EL (cell line): ENCODE data around the gene SHF.

ENCODE experiments used
- DNase-seq: peaks from one replicate; pipeline ENCODE4 v3.0.0-alpha.2; 2016

Gene SHF

DNA sequence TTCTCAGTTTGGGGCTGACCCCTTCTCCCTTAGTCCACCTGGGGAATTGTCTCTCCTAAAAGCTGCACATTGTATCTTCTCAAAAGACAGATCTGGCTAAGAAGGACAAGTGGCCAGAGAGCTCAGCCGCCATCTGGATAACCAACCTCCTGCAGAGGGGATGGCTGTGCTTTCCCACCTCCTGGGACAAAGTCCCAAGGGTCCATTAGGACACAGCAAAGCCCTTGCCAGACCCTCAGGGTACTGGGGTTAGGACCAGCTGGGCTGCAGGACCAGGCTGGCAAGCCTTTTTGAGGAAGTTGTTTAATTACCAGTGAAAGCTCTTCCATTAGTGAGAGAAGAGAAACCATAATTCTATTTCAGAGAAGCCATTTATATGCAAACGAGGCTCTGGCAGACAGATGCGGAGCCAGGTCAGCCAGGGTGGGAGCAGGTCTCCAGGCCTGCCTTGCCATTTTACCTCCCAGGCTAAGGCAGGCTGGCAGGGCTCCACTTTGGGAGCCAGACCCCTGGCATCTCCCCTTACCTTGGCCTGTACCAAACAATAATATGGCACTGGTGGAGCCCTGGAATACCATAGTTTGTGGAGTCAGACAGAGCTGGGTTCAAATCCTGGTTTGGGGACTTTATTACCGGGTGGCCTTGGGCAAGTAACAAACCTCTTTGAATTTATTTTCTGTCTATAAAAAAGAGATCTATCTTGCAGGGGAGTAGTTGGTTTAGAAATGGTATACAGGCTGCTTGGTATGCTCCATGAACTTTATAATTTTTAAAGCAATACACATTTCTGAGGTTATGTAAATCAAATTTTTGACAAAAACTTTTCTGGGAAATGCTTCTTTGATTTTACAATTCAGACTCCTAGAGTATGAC is 17.9 kb downstream of the SHF start:
- DNase-seq, result no peak

DNA sequence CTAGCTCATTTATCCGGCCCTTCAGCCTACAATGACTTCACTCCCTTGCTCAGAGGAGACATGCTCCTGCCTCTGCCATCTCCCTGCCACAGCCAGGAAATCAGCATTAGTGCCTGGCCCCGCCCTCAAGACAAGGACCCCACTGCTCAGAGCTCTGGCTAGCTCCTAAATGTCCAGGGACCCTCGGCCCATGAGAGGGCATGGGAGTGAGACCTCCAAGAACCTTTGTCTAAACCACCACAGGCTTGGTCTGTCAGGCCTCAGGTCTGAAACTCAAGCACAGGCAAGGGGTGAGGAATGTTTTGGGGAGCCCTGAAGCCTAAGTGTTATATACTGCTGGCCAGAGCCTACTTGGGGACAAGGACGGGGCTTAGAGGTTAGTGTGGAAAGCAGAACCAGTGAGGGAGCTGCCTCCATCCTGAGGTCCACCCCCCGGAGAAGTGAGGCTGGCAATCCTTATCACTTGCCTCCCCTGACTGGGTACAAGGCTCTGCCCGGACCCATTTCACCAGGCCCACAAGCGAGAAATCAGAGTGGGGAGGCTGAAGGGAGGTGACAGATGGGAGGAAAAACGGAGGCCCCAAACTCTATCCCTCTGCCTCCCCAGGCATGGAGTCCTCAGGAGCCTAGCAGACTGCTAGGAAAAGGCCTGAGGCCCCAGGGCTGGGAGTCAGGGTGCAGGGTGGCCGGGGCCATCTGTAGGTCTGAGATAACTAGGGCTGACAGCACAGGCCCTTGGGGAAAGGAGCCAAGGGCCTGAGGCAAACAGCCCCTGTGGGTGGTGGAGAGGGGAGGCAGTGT is 18.8 kb downstream of the SHF start:
- DNase-seq, result no peak

DNA sequence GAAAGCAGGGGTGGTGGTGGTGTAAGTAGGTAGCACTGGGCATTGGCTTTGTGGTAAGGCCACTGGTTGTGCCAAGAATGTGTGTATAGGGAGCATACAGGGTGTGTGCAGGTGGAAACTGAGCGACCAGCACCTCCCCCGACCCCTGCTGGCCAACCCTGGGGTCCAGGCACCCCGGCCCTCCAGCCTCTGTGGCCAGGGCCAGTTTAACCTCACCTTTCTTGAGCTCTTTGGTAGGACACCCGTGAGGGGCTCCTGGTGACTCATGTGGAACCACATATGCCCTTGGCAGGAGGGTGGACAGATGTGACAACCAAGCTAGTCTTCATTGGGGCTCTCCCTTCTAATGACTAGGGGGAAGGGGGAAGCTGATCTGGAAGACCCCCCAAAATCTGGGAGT is 19.5 kb downstream of the SHF start:
- DNase-seq, result no peak

DNA sequence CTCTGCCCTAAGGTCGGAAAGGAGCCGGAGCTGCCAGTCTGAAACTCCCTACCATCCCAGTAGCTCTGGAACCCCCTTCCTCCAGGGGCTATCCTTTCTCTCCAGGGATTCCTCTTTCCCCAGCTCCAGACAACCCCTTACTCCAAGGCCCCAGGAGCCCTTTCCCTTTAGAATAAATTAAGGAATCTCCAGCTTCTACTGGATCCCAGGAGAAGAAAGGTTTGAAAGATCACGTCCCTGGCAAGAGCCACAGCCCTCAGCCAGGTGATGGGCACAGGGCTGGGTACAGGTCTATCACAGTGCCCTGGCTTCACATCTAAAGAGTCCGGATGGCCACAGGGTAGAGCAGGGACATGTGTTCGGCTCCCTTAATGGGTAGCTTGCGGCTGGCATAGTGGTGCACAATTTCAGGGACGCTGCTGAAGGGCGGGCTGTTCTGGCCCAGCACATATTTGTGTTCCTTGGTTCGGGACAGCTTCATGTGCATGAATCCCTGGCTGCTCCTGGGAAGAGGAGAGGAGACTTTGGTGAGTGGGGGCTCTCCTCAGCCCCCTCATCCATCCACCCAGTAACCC is 20.0 kb downstream of the SHF start:
- DNase-seq, result no peak

DNA sequence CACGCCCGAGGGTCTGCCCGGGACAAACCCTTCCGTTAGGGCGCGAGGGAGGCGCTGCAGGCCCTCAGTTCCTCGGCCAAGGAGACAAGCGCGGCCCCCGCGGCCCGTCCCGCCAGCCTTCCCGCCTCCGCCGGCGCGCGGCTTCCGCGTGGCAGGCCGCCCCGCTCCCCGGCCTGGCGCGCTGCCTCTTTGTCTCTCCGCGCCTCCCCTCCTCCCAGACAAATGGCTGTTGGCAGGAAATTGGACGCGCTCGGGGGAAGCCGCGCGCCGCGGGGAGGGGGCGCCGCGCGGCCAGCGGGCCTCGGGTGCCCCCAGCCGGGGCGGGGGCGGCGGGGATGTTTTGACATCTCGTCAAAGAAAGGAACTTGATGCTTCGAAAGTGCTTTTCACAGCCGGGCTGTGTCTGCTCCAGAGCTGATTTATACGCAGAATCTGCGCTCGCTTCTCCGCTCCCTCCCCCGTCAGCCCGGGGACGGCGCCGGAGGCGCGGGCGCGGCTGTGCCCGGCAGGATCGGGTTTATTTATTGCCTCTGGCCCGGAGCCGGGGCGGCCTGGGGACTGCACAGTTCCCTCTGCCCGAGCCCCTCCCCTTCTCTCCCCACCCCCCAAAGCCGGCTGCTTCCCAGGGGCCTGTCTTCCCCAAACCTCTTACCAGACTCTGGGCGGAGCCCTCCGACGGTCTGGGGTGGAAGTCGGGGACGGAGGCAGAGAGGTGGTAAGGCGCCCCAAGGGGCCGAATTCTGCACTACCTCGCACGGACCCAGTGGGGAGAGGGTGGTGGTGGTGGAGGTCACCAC is 20.7 kb downstream of the SHF start:
- peak; percentile 86 for DNase-seq

DNA sequence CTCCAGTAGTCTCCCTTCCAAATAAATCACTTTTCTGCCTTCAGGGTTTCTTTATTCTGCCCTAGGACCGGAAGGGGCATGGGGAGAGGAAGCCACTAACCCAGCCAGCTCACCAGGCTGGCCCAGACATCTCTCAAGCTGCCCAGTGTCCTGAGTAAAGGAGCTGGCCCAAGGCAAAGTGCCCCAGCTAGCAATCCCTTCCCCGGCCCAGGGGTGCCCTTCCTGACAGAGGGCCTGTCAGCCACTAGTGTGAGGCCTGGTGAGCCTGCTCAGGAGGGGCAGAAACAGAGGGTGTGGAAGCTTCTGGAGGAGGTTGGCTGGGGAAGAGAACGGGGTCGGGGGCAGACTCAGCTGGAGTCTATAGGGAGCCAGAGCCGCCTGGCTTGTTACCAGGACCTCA is 22.2 kb downstream of the SHF start:
- DNase-seq, result no peak

DNA sequence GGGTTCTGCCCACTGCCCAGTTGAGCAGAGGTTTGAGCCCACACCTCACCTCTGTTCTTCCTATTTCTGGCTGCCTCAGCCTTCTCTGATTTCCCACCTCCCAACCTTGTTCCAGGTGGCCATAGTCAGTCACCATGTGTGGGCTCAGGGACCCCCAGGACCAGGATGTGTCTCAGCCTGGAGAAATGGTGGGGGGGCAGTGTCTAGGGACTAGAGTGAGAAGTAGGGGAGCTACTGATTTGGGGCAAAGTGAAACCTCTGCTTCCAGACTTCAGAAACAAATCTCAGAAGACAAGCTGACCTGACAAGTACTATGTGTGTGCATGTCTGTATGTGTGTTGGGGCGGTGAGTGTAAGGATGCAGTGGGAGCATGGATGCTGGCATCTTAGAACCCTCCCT is 22.9 kb downstream of the SHF start:
- DNase-seq, result no peak

DNA sequence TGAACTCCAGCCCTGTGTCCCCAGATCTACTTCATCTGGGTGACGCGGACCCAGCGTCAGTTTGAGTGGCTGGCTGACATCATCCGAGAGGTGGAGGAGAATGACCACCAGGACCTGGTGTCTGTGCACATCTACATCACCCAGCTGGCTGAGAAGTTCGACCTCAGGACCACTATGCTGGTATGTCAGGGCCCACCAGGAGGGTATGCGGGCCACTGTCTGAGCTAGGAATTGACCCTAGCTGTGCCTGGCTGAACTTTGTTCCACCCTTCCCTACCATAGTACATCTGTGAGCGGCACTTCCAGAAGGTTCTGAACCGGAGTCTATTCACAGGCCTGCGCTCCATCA is 24.3 kb downstream of the SHF start:
- no peak for DNase-seq

DNA sequence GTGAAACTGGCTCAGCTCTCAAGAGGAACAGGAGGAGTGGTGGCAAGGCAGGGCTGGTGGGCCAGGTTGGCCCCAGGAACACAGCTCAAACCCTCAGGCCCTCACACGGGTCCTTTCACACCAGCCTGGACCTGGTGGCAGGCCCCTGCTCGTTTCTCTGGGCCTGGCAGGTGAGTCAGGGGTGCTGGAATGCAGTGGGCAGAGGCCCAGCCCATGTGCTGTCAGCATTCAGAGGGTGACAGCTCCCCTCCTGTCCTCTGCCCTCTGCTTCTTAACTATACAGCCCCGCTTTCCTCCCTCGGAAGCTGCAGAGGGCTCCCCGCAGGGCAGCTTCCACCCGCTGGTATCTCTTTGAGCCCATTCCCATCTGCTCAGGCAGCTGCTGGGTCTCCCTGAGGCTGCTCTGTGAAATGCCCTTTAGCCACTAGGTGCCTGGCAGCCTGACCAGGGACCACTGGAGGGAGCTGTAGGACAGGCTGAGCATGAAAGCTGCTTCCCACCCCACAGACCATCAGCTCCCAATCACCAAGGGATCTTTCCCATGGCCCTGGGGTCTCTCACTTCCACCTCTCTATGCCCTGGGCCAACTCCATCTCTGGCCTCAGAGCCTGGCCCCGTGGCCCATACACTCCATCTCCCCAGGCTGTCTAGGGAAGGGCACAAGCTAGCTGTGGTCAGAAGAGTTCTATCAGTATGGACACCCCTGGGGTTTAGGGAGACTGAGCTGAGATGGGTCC is 24.8 kb downstream of the SHF start:
- peak; percentile 85 for DNase-seq

DNA sequence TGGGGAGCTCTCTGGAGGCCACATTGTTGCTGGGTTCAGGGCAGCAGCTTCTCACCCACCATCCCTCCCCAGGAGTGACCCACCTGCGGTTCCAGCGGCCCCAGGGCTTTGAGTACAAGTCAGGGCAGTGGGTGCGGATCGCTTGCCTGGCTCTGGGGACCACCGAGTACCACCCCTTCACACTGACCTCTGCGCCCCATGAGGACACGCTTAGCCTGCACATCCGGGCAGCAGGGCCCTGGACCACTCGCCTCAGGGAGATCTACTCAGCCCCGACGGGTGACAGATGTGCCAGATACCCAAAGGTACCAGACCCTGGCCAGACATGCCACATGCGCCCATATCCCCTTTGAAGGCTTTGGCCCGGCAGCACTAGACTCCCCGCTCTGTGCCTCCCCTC is 26.1 kb downstream of the SHF start:
- no peak for DNase-seq

DNA sequence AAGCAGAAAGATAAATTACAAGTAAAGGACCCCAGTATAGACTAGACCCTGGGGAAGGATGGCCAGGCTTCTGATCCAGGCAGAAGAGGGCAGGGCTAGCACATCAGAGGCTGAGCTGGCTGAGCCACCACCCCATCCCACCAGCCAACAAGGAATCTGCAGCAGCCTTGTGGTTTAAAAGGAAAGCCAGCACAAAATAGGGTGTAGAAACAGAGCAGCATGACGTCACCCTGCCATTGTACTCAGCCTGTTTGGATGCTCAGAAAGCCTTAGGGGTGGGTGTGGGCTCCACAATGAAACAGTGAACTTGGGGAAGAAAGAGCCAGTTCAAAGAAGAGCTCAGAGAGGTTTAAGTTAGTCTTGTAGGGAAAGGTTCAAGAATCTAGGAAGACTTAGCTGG is 29.8 kb downstream of the SHF start:
- peak; percentile 80 for DNase-seq

DNA sequence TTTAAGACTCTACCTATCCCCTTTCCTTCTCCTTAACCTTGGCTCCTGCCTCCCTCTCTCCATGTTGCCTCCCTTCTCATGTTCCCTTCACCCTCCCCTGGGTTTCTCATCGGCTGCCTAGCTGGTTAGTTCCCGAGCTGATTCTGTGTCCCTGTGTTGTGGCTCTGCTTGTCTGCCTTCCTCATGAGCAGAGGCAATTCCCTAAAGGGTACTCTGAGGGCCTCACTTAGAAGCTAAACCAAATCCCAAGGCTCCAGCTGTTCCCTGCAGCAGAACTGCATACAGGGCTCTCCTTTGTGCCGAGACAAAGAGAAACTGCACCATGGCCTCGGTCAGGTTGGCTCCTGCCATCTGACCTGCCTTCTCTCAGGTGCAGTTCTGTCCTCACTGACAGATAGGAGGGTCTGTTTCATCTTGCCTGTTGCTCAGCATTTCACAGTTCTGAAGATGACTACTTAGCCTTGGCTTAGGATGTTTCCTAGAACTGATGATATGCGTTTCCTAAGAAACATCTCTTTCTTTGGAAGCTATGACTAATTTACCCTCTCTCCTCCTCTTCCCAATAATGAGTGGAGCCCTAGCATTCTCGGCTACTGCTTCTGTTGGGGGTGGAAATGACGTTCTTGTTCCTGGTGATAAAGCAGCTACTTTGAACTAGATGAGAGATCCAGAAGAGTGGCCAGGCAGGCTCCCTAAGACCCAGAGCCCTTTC is 30.9 kb downstream of the SHF start:
- DNase-seq, result peak; percentile 56

DNA sequence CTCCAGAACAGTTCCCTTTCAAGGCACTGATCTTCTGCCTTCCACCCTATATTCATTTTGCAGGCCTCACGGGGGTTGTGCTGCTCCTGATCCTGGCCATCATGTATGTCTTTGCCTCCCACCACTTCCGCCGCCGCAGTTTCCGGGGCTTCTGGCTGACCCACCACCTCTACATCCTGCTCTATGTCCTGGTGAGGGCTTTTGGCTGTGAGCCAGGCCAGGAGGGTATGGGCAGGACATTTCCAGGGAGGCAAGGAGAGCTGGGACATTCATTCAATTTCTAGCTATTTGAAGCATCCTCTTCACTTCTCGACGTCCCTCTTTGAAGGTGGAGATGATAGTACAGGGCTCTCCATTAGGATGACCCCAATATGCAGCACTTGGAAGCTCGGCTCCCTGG is 32.0 kb downstream of the SHF start:
- no peak for DNase-seq

DNA sequence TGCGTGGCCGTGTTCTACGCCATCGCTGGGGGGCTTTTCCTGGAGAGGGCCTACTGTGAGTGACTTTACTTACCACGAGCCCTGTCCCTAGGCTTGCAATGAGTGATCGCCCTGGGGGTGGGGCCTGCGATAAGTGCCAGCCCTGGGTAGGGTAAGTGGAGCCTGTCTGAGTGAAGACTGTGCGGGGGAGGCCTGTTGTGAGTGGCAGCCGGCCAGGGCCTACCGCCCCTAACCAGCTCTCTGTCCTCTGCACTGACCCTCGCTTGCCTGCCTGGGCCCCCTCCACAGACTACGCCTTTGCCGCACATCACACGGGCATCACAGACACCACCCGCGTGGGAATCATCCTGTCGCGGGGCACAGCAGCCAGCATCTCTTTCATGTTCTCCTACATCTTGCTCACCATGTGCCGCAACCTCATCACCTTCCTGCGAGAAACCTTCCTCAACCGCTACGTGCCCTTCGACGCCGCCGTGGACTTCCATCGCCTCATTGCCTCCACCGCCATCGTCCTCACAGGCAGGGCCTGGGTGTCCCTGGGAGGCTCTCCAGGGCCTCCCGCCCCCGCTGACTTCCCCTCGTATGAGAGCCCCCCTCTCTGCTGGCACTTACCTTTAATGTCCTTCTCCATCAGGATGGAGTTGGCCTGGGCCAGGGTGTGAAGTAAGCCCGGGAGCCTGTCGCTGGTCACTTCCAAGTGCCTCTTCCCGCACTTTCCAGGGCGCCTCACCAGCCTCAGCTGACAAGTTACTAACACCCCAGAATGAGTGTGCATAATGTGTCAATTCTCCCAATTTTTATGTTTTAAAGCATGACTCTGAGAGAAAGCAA is 35.6 kb downstream of the SHF start:
- no peak for DNase-seq

DNA sequence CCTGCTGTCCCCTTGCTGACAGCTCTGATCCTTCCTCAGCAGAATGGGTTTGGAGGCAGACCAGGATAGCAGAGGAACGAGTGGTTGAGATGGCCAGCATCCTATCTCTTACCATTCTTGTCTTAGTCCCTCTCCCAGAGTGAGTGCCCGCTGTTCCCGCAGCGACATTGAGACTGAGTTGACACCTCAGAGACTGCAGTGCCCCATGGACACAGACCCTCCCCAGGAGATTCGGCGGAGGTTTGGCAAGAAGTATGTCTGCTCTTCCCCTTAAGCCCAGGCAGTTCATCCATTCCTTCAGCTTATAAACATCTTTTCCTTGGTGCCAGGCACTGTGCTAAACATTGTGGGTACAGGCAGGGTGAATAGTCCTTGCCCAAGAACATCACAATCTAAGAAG is 36.8 kb downstream of the SHF start:
- no peak for DNase-seq

DNA sequence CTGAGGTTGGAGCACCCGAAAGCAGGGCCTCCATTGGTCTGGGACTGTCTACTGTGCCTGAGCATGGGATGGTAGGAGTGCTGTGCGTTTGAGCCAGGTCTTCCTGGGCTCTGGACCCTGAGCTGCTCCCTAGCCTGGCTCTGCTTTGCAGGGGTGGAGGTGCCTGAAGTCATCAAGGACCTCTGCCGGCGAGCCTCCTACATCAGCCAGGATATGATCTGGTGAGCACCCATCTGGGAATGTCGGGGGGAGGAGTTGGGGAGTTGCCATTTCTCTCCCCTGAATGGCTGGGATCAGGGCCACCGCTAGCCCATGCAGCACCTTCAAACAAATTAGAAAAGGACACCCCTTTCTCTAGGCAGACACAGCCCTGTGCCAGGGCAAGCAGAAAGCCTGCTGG is 37.3 kb downstream of the SHF start:
- DNase-seq, result peak; percentile 33

DNA sequence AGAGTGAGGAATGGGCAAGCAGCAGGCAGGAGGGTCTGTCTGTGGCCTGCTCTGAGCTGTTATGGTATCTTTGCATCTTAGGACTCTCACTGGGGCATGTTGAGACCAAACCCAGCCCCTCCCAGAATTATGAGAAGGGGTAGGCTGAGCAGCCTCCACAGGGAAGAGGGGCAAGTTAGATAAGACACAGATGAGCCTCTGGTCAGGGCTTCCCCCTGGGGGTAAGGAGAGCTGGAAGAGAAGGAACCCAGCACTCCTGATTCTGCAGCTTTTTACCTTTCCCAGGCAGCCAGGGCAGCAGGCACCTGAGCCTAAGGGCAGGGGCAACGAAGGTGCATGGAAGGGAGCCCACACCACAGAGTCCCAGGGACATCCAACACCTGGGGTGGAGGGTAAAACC is 38.7 kb downstream of the SHF start:
- DNase-seq, result no peak

DNA sequence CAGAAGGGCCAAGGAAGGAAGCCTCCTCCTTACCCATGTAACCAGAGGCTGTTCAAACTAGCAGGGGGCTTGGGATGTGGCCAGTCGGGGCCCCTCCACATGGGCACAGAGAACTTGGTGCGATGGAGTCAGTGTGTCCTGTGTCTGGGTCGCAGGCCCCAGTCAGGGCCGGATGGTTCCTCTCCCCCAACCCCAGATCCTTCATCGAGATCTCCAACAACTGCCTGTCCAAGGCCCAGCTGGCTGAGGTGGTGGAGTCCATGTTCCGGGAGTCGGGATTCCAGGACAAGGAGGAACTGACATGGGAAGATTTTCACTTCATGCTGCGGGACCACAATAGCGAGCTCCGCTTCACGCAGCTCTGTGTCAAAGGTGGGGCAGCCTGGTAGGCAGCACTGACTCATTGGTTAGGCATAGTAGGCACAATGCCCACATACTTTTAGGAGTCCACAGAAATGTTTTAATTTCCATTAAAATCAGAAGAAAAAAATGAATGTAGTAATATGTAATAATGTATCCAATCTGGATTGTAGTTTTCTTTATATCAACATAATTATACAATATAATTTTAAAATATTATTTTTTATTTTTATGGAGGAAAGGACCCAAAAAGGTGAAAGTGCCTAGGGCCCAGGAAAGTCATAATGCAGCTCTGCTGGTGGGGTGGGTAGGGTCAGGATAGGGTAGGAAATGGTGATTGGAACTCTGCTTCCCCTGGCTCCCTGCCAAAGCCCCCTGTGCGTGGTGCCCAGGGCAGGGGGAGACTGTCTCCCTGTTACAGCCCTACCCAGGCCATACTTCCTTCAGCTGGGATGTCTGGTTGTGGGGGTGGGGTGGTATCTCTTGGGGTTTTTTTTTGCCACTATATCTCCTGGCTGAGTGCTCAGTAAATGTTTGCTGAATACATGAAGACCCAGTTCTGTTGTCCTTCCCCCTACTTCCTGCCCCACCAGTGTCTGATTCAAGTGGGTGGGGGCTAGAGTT is 39.4 kb downstream of the SHF start:
- peak; percentile 13 for DNase-seq

DNA sequence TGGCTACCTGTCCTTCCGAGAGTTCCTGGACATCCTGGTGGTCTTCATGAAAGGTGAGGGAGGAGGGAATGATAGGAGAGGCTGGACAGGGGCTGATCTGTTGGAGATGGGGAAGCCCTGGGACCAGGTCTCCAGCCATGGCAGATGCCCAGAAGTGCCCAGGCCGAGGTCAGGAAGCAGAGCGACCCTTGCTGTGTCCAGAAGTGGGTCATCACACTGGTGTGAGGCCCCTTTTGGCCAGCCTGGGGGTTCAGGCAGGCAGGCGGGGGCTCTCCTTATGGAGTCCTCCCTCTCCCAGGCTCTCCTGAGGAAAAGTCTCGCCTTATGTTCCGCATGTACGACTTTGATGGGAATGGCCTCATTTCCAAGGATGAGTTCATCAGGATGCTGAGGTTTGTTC is 40.2 kb downstream of the SHF start:
- DNase-seq, result no peak

DNA sequence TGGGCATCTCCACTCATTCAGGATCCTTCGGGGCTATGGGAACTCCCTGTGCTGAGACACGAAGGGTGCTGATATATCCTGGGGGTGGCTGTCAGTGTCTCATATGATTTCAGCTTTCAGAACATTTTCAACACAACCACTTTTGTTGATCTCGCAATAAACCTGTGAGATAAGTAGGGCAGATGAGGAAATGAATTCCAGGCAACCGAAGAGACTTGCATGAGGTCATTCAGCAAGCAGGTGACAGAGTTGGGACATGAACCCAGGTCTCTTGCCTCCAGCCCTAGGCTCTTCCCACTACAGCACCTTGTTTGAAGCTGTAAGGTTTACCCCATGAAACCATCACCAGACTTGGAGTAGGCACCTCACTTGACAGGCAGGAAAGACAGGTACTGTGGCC is 41.4 kb downstream of the SHF start:
- DNase-seq, result no peak
